ENCODE results near the gene SECTM1.

DNA sequence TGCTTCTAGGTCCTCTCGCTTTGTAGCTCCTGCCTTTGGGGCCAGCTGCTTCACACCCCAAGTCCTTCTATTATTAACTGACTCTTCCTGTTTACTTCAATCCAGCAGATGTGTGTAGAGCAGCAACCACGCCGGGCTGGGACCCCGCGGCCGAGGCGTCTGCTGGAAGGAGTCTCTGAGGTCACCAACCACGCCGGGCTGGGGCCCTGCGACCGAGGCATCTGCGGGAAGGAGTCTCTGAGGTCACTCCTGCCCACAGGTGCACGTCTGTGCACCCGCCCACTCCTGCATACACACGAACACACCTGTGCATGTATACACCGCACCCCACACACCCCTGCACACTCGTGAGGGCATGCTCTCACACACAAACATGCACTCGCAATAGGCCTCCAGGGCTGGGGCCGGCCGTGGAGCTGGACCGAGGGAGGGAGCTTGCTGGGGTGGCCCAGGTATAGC, 17.7 kb upstream of the SECTM1 start:
- TF ChIP-seq BRCA1 (IDR thresholded peaks at IDR 0.05) = no peak
- TF ChIP-seq BRCA1 (CRISPR knock-in tag; IDR thresholded peaks at IDR 0.05) = no peak
- TF ChIP-seq ZC3H4 (CRISPR knock-in tag; IDR thresholded peaks at IDR 0.05; ENCODE audit: borderline replicate concordance) = no peak
- TF ChIP-seq, protein P1, sequence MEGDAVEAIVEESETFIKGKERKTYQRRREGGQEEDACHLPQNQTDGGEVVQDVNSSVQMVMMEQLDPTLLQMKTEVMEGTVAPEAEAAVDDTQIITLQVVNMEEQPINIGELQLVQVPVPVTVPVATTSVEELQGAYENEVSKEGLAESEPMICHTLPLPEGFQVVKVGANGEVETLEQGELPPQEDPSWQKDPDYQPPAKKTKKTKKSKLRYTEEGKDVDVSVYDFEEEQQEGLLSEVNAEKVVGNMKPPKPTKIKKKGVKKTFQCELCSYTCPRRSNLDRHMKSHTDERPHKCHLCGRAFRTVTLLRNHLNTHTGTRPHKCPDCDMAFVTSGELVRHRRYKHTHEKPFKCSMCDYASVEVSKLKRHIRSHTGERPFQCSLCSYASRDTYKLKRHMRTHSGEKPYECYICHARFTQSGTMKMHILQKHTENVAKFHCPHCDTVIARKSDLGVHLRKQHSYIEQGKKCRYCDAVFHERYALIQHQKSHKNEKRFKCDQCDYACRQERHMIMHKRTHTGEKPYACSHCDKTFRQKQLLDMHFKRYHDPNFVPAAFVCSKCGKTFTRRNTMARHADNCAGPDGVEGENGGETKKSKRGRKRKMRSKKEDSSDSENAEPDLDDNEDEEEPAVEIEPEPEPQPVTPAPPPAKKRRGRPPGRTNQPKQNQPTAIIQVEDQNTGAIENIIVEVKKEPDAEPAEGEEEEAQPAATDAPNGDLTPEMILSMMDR (IDR thresholded peaks at IDR 0.05 in 2 of 3, conservative IDR thresholded peaks at IDR 0.05 in 1 of 3; ENCODE audit: insufficient read depth in 2 of 3, low read depth in 1 of 3, low read length in 3 of 3) = no peak
- TF ChIP-seq ZNF324 (CRISPR knock-in tag; IDR thresholded peaks at IDR 0.05) = no peak
- TF ChIP-seq, protein P2, sequence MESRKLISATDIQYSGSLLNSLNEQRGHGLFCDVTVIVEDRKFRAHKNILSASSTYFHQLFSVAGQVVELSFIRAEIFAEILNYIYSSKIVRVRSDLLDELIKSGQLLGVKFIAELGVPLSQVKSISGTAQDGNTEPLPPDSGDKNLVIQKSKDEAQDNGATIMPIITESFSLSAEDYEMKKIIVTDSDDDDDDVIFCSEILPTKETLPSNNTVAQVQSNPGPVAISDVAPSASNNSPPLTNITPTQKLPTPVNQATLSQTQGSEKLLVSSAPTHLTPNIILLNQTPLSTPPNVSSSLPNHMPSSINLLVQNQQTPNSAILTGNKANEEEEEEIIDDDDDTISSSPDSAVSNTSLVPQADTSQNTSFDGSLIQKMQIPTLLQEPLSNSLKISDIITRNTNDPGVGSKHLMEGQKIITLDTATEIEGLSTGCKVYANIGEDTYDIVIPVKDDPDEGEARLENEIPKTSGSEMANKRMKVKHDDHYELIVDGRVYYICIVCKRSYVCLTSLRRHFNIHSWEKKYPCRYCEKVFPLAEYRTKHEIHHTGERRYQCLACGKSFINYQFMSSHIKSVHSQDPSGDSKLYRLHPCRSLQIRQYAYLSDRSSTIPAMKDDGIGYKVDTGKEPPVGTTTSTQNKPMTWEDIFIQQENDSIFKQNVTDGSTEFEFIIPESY (CRISPR knock-in tag; IDR thresholded peaks at IDR 0.05) = no peak
- no peak for TF ChIP-seq POLR2A (conservative IDR thresholded peaks at IDR 0.05)
- TF ChIP-seq ETV1 (tag; conservative IDR thresholded peaks at IDR 0.05; ENCODE audit: low read depth) = no peak
- TF ChIP-seq ZNF3 (CRISPR knock-in tag; IDR thresholded peaks at IDR 0.05) = no peak
- TF ChIP-seq, protein P3, sequence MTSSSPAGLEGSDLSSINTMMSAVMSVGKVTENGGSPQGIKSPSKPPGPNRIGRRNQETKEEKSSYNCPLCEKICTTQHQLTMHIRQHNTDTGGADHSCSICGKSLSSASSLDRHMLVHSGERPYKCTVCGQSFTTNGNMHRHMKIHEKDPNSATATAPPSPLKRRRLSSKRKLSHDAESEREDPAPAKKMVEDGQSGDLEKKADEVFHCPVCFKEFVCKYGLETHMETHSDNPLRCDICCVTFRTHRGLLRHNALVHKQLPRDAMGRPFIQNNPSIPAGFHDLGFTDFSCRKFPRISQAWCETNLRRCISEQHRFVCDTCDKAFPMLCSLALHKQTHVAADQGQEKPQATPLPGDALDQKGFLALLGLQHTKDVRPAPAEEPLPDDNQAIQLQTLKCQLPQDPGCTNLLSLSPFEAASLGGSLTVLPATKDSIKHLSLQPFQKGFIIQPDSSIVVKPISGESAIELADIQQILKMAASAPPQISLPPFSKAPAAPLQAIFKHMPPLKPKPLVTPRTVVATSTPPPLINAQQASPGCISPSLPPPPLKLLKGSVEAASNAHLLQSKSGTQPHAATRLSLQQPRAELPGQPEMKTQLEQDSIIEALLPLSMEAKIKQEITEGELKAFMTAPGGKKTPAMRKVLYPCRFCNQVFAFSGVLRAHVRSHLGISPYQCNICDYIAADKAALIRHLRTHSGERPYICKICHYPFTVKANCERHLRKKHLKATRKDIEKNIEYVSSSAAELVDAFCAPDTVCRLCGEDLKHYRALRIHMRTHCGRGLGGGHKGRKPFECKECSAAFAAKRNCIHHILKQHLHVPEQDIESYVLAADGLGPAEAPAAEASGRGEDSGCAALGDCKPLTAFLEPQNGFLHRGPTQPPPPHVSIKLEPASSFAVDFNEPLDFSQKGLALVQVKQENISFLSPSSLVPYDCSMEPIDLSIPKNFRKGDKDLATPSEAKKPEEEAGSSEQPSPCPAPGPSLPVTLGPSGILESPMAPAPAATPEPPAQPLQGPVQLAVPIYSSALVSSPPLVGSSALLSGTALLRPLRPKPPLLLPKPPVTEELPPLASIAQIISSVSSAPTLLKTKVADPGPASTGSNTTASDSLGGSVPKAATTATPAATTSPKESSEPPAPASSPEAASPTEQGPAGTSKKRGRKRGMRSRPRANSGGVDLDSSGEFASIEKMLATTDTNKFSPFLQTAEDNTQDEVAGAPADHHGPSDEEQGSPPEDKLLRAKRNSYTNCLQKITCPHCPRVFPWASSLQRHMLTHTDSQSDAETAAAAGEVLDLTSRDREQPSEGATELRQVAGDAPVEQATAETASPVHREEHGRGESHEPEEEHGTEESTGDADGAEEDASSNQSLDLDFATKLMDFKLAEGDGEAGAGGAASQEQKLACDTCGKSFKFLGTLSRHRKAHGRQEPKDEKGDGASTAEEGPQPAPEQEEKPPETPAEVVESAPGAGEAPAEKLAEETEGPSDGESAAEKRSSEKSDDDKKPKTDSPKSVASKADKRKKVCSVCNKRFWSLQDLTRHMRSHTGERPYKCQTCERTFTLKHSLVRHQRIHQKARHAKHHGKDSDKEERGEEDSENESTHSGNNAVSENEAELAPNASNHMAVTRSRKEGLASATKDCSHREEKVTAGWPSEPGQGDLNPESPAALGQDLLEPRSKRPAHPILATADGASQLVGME (CRISPR knock-in tag; IDR thresholded peaks at IDR 0.05) = no peak
- TF ChIP-seq, protein P4, sequence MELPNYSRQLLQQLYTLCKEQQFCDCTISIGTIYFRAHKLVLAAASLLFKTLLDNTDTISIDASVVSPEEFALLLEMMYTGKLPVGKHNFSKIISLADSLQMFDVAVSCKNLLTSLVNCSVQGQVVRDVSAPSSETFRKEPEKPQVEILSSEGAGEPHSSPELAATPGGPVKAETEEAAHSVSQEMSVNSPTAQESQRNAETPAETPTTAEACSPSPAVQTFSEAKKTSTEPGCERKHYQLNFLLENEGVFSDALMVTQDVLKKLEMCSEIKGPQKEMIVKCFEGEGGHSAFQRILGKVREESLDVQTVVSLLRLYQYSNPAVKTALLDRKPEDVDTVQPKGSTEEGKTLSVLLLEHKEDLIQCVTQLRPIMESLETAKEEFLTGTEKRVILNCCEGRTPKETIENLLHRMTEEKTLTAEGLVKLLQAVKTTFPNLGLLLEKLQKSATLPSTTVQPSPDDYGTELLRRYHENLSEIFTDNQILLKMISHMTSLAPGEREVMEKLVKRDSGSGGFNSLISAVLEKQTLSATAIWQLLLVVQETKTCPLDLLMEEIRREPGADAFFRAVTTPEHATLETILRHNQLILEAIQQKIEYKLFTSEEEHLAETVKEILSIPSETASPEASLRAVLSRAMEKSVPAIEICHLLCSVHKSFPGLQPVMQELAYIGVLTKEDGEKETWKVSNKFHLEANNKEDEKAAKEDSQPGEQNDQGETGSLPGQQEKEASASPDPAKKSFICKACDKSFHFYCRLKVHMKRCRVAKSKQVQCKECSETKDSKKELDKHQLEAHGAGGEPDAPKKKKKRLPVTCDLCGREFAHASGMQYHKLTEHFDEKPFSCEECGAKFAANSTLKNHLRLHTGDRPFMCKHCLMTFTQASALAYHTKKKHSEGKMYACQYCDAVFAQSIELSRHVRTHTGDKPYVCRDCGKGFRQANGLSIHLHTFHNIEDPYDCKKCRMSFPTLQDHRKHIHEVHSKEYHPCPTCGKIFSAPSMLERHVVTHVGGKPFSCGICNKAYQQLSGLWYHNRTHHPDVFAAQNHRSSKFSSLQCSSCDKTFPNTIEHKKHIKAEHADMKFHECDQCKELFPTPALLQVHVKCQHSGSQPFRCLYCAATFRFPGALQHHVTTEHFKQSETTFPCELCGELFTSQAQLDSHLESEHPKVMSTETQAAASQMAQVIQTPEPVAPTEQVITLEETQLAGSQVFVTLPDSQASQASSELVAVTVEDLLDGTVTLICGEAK (IDR thresholded peaks at IDR 0.05) = no peak
- TF ChIP-seq, protein P4 (CRISPR knock-in tag; IDR thresholded peaks at IDR 0.05) = no peak
- TF ChIP-seq NFATC3 (IDR thresholded peaks at IDR 0.05) = no peak
- no peak for TF ChIP-seq RB1 (IDR thresholded peaks at IDR 0.05; ENCODE audit: low read depth)
- no peak for TF ChIP-seq OTX1 (CRISPR knock-in tag; IDR thresholded peaks at IDR 0.05)
- no peak for TF ChIP-seq POLR2AphosphoS5 (IDR thresholded peaks at IDR 0.05; ENCODE audit: control insufficient read depth, insufficient read depth, low read depth, low read length)
